ENCODE measurements around the gene RNF13.

DNA sequence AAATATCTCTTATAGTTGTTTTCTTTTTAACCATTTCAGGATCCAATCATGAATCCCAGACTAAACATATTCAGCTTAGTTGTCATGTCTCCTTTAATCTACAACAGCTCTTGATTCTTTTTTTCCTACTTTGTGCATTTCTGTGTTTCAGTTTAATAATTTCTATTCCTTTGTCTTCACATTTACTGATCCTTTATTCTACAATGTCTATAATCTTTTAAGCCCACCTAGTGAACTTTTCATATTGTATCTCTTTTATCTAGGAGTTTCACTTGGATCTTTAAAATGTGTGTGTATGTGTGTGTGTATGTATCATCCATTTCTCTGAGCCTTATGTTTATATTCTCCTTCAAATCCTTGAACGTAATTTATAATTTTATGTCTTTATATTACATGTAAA is 70.1 kb downstream of the RNF13 start:
- TF ChIP-seq, protein P1, sequence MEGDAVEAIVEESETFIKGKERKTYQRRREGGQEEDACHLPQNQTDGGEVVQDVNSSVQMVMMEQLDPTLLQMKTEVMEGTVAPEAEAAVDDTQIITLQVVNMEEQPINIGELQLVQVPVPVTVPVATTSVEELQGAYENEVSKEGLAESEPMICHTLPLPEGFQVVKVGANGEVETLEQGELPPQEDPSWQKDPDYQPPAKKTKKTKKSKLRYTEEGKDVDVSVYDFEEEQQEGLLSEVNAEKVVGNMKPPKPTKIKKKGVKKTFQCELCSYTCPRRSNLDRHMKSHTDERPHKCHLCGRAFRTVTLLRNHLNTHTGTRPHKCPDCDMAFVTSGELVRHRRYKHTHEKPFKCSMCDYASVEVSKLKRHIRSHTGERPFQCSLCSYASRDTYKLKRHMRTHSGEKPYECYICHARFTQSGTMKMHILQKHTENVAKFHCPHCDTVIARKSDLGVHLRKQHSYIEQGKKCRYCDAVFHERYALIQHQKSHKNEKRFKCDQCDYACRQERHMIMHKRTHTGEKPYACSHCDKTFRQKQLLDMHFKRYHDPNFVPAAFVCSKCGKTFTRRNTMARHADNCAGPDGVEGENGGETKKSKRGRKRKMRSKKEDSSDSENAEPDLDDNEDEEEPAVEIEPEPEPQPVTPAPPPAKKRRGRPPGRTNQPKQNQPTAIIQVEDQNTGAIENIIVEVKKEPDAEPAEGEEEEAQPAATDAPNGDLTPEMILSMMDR (IDR thresholded peaks at IDR 0.05; ENCODE audit: insufficient read depth, low read length, poor library complexity, severe bottlenecking) = no peak
- TF ChIP-seq EZH2phosphoT487 (conservative IDR thresholded peaks at IDR 0.05; ENCODE audit: low read length) = no peak
